Fibroblast of the conjunctiva (primary cell): ENCODE data around the gene MALT1.
"Not testable (repeated sequence)": the region's sequence is repeated elsewhere in the genome, so short reads cannot be mapped to it uniquely, and the experiment has no call there.

Experiments used
- DNase-seq: peaks from one replicate; pipeline ENCODE4 v3.0.0-alpha.2; 2010; ENCODE audit warnings: low read depth

The MALT1 gene

DNA sequence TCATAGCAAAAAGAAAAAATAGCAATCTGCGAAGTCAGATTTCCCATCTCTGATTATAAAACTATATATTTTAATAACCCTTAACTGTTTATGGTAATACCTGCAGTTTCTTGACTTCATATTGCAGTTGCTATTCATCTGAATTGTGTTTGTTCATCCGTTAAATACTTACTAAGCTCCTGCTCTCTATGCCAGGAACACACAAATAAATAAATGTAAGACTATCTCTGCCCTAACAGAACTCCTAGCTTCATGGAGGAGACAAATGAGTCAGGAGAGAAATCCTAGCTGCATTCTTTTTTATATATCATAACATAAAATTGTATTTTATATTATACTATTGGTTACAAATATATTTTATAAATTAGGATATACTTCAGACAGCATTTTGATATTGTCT, 61.2 kb downstream of the MALT1 start:
- no peak for DNase-seq

DNA sequence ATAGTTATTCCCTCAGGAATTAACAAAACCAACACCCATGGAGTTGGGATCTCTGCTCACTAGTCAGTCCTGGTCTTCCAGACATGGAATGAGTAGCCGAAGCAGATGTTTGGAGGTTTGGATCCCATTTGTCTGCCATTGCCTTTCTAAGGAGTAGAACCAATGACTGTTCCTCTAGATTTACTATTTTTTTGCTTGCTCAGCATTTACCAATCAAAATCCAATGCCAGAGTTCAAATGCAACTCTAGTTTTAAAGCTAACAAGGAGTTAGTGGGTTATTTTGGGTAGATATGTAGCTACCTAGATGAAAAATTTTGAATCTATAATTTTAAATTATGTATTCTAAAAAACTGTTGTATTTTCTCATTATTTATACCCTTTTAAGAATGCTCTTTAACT, 62.6 kb downstream of the MALT1 start:
- DNase-seq, result no peak

DNA sequence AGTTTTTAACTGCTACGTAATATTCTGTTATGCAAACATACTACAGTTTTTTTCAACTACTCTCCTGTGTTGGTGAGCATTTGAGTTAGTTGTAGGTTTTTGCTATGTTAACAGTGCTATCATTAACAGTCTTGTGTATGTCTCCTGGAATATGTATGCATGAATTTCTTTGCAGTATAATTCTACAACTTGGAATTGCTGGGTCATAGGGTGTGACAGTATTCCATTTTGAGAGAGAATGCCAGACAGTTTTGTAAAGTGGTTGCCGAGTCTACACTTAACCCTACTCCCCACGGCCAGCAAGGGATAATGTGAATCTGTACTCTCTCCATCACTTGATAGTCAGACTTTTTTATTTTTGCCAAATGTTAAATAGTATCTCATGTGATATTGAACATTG, 67.1 kb downstream of the MALT1 start:
- no peak for DNase-seq

DNA sequence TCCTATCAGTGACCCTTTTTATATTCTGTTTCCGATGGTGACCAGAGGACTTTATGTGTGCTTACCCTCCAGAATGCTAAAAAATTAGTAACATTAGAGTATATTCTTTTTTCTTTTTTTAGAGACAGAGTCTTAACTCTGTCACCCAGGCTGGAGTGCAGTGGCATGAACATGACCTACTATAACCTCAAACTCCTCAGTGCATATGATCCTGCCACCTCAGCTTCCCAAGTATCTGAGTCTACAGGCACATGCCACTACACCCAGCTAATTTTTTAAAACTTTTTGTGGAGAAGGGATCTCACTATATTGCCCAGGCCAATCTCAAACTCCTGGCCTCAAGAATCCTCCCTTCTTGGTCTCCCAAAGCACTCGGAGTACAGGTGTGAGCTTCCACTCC, 74.6 kb downstream of the MALT1 start:
- no peak for DNase-seq

DNA sequence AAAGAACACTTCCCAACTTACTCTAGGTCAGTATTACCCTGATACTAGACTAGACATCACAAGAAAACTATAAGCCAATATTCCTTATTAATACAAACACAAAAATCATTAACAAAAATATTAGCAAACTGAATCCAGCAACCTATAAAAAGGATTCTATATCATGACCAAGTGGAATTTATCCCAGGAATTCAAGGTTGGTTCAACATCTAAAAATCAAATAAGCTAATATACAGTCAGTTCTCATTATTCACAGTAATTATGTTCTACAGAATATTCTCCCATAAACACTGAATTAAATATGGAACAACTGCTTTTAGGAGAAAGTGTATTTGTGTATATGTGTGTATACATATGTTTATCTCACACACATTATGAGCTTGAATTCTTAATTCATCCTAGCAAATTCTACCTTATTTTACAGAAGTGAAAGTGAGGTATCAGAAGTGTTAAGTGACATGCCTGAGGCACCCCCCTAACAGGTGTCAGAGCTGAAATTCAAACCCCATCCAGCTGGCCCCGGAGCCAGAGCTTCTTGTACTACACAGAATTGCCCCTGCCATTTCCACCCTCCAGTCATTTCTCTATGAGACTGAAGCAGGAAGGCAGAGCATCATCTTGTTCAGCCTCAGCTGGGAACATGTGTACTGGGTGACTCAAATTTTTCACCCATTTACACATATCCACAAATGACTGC, 77.8 kb downstream of the MALT1 start:
- DNase-seq, result no peak

DNA sequence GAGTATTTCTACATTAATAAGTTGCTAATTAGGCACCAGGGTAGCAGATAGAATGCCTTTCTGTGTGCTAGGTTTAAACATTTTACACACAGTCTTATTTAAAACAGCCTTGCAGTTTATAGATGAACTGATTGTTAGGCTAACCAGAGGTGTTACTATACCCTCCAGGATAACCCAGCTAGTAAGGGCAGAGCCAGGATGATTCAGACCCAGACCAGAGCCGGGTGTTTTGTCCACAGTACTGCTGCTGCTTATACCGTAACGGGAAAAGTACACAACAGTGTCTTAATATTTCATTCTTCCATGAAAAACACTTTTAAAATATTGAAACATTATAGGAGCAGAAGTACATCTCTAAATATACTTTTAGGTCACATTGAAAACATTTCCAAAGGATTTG, 82.7 kb downstream of the MALT1 start:
- DNase-seq, result no peak

DNA sequence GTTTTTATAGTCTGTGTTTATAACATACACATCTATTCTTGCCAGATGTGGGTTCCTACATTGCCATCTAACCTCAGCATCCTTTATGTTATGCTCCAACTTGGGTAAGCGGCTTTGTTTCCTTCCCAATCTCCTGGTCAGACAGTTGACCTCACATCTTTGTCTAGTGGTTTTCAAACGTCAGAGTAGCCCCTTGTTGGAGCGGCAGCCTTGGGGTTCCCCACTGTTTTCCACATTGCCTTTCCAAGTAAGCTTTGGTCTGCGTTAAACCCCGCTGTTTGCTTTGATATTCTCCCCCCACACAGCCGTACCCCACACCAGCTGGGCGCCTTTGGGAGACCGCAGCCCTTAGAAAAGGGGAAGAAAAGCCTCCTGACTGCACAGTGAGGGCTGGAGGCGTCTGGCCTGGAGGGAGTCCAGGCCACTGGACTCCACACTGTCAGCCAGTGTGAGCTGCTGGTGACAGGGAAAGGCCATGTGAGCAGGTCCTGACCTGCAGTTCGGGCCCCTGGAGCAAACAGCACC, 83.3 kb downstream of the MALT1 start:
- DNase-seq, result no peak

DNA sequence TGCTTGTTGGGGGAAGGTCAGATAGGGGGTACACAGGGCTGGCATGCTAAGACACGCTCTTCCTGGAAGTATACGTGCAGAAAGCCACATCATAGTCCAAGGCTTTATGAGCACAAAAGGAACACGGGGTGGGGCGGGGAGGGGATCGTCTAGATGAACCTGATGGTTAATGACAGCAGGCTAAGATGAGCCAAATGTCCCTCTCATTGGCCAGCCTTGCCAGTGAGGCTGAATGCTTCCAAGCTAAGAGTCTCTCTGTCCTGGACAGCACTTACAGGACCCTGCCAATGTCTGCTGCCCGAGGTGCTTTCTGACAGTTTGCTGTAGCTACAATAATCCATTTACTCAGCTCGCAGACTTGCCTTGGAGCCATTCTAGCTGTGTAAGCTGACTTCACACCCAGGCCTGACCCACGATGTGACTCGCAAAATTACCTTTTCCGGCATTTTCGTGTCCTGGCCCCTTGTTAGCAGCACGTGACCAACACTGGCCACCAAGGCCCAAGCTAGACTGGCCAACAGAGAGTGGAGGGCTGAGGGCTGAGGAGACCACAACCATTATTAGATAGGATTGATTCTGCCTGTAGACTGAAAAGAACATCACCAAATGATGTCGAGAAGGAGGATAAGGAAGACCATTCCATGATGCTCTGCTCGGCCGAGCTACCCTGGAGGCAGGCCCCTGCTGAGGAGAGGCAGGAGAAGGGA, 84.2 kb downstream of the MALT1 start:
- DNase-seq, result no peak

DNA sequence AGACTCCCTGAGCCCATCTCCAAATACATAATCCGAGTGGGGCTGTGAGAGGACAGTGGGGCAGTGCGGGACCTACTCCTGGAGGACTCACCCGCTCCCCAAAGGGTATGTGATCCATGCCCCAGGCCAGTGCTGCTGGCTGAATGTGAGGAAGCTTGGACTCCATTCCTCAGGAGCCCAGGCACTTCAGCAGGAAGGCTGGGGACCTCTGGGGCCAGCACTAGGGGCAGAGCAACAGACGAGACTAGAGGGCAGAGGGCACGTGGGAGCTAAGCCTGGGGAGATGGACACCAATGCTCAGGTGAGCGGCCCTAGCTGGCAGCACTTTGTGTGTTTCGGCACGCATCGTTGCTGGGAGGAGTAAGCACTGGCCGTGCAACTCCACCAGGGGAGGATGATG, 84.9 kb downstream of the MALT1 start:
- DNase-seq, result no peak

DNA sequence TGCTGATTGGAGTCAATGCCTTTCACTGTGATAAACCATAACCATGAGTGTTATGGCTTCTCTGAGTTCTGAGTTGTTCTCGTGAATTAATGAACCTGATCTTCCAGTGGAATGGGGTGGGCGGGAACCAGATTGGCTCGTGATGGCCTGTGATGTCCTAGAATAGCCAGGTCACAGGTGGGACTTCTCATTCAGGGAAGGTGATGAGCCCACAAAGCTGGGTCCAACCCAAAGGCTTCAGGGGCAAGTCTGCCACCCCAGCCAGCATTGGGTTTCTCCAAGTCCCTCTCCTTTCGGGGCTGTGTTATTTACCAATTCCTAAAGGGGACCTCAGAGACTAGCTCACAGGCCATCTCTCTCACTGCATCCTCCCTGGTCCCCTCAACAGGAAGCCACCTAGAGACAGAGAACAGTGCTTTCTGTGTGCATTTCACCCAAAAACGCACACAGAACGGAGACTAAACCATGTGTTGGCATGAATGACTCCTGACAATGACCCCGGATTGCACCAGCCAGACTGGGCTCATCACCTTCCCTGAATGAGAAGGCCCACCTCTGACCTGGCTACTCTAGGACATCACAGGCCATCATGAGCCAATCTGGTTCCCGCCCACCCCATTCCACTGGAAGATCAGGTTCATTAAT, 85.5 kb downstream of the MALT1 start:
- DNase-seq, result no peak

DNA sequence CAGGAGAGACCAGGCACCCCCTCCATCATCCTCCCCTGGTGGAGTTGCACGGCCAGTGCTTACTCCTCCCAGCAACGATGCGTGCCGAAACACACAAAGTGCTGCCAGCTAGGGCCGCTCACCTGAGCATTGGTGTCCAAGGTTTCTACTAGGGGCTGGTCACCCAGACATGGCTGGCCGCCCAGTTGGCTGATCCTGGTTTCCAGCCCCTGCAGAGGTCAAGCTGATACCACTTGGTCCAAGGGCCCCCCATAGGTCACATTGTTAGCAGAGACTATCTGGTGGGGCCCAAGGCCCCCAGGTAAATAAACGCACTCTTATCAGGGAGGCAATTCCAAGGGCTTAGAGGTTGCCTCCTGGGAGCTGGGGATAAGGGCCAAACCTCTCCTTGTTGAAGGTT, 86.1 kb downstream of the MALT1 start:
- DNase-seq, result not testable (repeated sequence)

DNA sequence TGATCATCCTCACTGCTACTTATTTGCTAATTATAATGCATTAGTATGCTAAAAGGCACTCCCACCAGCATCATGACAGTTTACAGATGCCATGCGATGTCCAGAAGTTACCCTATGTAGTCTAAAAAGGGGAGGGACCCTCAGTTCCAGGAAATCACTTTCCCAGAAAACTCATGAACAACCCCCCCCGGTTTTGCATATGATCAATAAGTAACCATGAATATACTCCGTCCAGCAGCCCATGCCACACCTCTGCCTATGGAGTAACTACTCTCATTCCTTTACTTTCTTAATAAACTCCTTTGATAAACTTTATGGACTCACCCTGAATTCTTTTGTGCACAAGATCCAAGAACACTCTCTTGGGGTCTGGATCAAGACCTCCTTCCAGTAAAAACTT, 86.8 kb downstream of the MALT1 start:
- no peak for DNase-seq

DNA sequence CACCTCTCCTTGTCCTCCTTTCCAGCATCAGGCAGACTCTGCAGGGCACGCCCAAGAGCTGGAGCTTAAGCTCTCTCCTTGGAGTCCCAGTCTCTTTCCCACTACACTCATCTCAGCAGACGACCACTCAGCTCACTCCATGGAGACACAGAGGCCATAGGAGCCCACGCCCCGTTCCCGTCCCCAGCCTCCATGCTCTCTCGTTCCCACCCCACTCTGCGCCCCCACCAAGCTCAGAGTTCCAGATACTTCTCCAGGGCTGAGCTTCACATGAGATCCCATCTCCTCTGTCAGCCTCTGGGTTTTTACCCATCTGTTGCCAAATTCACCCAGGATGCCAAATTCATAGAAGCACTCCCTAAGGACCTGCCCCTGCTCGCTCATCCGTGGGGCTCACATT, 87.3 kb downstream of the MALT1 start:
- DNase-seq, result no peak

DNA sequence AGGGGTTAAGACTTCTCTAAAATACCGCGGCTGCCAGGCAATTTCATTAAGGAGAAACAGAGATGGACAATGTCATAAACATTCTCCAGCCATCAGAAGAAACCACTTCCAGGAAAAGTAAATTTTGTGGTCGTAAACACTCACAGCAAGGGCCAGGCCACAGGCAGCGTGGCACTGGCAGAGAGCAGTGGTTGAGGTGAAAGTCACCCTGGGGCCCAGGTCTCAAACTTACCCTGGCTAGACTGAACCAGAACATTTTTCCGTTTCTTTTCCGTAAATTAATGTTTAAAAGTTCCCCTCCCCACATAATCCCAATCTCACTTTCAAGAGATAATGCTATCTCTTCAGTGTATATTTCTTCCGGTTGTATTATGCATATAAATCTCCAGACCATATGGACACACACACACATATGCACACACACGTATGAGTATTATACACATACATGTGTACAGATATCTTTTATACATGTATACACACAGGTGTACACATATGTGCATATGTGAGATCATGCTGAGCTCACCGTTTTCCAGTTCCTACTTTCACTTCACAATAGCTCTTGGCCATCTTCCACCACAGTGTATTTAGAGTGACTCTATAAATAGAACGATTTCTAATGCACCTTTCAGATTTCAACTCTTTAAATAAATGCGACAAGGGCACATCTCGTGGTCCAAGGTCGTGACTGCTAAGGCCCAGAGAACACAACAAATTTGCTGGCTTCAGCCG, 90.1 kb downstream of the MALT1 start:
- no peak for DNase-seq

DNA sequence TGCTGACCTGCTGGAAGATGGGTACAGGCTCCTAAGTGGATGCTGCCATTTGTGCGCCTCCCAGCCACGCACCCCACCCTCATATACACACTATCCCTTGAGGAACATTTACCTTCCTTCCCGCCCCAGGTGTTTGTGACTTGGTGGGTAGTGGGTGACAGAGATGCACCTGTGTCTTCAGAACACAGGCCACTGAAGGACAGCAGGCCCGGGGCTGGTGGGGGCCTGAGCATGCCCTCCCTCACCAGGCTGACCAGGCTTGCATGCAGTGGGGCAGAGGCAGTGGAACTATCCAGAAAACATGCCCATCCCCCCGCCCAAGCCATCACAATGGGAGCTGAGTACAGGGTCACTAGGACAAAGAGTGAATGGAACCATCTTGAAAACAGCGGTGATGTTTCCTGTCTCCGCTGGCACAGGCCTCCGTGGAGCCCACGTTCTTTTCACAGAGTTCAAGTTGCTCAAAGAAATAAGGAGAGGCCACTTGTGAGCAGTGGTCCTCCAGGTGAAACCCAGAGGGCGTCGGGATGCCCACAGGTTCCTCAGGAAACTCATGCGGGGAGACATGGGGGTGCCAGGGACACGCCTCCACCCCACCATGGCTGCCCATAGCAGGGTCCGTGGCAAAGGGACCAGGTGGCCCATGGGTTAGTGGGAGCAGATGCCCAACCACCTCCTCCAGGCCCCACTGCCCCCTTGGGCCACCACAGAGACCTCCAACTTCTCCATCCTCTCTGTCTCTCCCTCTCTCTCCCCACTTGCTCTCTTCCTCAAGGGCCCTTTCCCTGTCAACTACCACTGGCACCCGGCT, 90.9 kb downstream of the MALT1 start:
- DNase-seq, result no peak

DNA sequence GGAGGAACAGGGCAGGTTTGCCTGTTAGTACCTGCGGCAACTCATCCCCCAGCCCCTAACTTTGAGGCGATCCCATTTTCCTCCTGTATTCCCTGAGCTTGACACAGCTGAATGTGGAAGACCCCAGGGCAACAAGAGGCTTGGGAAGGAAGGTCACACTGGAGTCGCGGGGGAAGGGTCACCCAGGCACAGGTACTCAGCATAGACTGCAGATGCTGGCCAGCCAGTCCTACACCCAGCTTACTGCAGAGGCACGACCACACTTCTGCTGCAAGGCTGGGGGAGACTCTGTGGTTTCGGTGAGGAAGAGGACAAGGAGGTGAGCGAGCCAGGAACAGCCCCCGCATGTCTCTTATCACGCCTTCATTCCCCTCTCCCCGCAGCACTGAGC, 91.5 kb downstream of the MALT1 start:
- no peak for DNase-seq

DNA sequence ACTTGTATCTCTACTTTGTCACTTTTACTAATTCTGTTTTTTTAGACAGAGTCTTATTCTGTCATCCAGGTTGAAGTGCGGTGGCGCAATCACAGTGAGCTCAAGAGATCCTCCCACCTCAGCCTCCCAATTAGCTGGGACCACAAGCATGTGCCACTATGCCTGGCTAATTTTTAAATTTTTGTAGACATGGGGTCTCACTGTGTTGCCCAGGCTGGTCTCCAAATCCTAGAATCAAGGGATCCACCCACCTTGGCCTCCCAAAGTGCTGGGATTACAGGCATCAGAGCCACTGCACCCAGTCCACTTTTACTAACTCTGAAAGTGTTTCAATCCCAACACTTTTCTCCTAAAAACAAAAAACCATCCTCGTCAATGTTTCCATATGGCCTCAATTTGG, 94.9 kb downstream of the MALT1 start:
- DNase-seq, result no peak

DNA sequence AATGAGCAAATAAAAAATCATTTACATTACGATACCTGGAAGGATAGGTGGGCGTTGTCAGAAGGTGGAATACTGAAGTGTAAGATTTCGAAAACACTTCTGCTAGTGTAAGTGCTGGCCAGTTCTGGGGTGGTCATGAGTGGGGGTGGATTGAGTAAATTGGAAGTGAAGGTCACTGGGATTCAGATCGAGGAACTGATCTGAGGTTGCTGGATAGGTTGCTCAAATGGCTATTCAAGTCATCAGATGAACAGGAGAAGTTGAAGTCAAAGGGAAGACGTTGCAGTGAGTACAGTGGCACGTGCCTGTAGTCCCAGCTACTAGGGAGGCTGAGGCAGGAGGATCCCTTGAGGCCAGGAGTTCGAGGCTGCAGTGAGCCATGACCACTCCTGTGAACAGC, 95.7 kb downstream of the MALT1 start:
- DNase-seq, result no peak

DNA sequence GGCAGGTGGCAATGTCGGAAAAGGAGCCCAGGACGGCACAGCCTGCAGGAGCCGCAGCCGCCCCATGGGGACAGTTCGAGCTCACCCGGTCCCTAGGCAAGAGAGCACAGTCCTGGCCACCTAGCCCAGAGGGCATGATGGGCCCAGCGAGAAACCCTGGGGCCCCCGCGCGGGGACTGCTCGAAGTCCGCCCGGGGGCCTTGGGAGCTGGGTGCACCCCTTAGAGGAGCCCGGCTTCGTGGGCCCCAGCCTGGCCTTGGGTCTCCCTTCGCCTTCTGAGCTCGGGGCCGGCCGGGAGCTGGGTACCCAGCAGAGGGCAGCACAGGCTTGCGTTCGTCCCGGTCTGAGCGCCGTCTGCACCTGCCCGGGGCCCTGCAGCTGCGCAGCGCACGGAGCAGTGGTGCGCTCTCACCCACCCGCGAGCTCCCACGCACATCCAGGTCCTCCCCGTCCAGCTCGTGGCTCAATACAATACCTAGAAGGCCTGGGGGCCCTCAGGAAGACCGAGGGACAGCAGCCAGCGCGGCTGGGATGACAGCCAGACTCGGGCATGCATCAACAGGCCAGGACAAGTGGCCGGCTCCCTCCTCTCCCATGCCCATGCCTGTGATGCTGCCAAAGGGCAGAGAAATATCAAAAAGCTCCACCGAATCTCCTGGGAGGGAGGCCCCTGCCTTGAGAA, 97.2 kb downstream of the MALT1 start:
- no peak for DNase-seq

DNA sequence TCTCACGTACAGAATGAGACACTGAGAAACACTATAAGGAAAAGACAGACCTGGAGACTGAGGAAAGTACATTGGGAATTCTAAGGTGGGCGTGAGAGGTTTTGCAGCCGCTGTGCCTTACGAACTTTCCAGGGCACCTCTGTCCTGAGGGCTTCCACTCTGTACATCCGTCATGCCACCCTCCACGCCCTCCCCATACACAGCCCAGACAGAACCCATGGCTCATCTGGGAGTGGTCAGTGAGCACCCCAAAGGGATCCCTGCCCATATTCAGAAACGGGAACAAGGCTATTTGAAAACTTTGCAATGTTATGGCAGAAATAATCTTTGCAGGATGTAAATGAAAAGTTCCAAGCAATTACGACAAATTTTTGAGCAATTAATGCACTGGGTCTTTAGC, 98.1 kb downstream of the MALT1 start:
- DNase-seq, result no peak

DNA sequence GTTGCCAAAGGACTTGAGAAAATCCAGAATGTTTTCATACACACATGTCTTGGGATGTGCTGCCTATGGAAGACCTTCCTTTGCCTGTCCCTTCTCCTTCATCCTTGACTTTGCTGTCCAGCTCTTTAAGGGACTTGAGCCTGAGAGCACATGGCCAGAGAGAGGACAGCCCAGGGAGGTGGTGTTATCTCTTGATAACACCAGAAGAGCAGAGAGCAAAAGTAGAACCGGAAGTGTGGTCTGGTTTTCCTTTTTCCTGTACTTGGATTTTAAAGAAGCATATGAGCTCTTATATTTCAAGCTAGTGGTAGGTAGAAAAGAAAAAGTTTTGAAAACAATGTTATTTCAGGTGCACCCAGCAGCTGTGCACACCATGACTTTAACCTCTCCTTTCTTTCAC, 99.3 kb downstream of the MALT1 start:
- DNase-seq, result no peak
